Panc1 (cell line): ENCODE measurements around the gene CCDC59. TPM values are rescaled to one million over a fixed set of nuclear protein-coding genes. Genes with fewer than 3 reads are reported as not detected.

Experiments
- ATAC-seq: fragments of 200-7000 bp; cut with Tn5 transposase; 2 replicates; pipeline ENCODE4 v1.9.1; 2020; ENCODE audit warnings: mild to moderate bottlenecking, moderate library complexity
- Bru-seq: library from RNA; stranded (reverse); fragments of 400-500 nt; gene quantifications from one replicate; lab custom pipeline; 2021; lab: Mats Ljungman, UMichigan
- BruChase-seq, 2 experiments: library from RNA; stranded (reverse); fragments of 400-500 nt; gene quantifications; one replicate each; lab custom pipeline; 2021; lab: Mats Ljungman, UMichigan
- BruUV-seq: library from RNA; stranded (reverse); fragments of 400-500 nt; replicated peaks from 2 replicates; lab custom pipeline; 2021; lab: Mats Ljungman, UMichigan
- CTCF ChIA-PET: fragments of 300-600 bp; sonication (Branson Sonifier 250); formaldehyde crosslinking; loops from one replicate; lab custom pipeline; 2022; ENCODE audit warnings: antibody characterized with exemption; lab: Charles Lee
- POLR2A ChIA-PET: fragments of 300-600 bp; sonication (Branson Sonifier 250); formaldehyde crosslinking; loops from one replicate; lab custom pipeline; 2022; ENCODE audit warnings: antibody characterized with exemption; lab: Charles Lee
- DNase-seq: peaks from one replicate; pipeline ENCODE4 v3.0.0-alpha.2; 2010; ENCODE audit warnings: low read depth, low spot score
- H3K27ac ChIP-seq: 2 replicates; pipeline ENCODE4 v1.5.1; 2011; ENCODE audit warnings: mild to moderate bottlenecking, low read length, inconsistent platforms
- H3K27me3 ChIP-seq: fragments of 200-500 bp; sonication (Bioruptor generic); 2 replicates; pipeline ENCODE4 v1.6.0; 2014; ENCODE audit warnings: low read length, inconsistent platforms; ENCODE audit not compliant: control insufficient read depth, insufficient read depth
- H3K36me3 ChIP-seq: fragments of 200-500 bp; sonication (Bioruptor generic); 2 replicates; pipeline ENCODE4 v1.5.1; 2014; ENCODE audit warnings: inconsistent platforms, mild to moderate bottlenecking, low read length, moderate library complexity; ENCODE audit not compliant: control insufficient read depth, insufficient read depth
- H3K4me1 ChIP-seq: 2 replicates; pipeline ENCODE4 v1.5.1; 2011; ENCODE audit warnings: inconsistent platforms, mild to moderate bottlenecking, low read length, moderate library complexity; ENCODE audit not compliant: control insufficient read depth, insufficient read depth
- H3K4me3 ChIP-seq, 2 experiments: 2 replicates each; pipeline ENCODE4 v1.5.1; 2011 to 2012; ENCODE audit warnings: low read depth in 2 of 2, low read length in 2 of 2, mild to moderate bottlenecking in 2 of 2, inconsistent platforms in 1 of 2, moderate library complexity in 1 of 2
- H3K9me3 ChIP-seq: fragments of 200-500 bp; sonication (Bioruptor generic); 2 replicates; pipeline ENCODE4 v1.5.1; 2014; ENCODE audit warnings: low read depth, mild to moderate bottlenecking, inconsistent platforms, low read length, moderate library complexity; ENCODE audit not compliant: control insufficient read depth, insufficient read depth
- POLR2AphosphoS5 ChIP-seq: IDR thresholded peaks from 2 replicates; pipeline ENCODE4 v1.6.1; 2012; ENCODE audit warnings: mild to moderate bottlenecking, low read depth, low read length, moderate library complexity
- SIN3A ChIP-seq: IDR thresholded peaks from 2 replicates; pipeline ENCODE4 v1.6.1; 2012; ENCODE audit warnings: low read depth, mild to moderate bottlenecking, low read length, moderate library complexity, borderline replicate concordance; ENCODE audit not compliant: insufficient read depth
- TCF7L2 ChIP-seq: IDR thresholded peaks from 2 replicates; pipeline ENCODE4 v1.6.1; 2011; ENCODE audit warnings: mild to moderate bottlenecking, low read depth, low read length, inconsistent platforms
- in situ Hi-C: cut with HindIII; loops from 2 replicates; pipeline ENCODE4 v1.10.0; 2016; ENCODE audit warnings: low sequenced_read_pairs, low pct_unique_long_range_greater_than_20kb
- intact Hi-C: fragments of 100-400 bp; cut with micrococcal nuclease; formaldehyde crosslinking; loops from one replicate; pipeline ENCODE4 v1.10.0; 2022; ENCODE audit not compliant: unreplicated experiment
- long read RNA-seq: library from polyadenylated mRNA; unstranded; transcript quantifications from one replicate; pipeline ENCODE4 v2.0.0, GENCODE V29; 2021; ENCODE audit not compliant: unreplicated experiment
- polyA plus RNA-seq: library from polyadenylated mRNA; unstranded; fragments of >200 nt; gene quantifications from one replicate; pipeline ENCODE4 v1.2.1, GENCODE V29; 2012; ENCODE audit warnings: missing spikeins; ENCODE audit not compliant: insufficient read length
- total RNA-seq: library from RNA; stranded (reverse); gene quantifications from one replicate; pipeline ENCODE4 v1.2.1, GENCODE V29; 2021; ENCODE audit not compliant: unreplicated experiment
- TF ChIP-seq, protein P1 (sequence below), 2 experiments: IDR thresholded peaks; 2 replicates each; pipeline ENCODE4 v1.6.1; 2011 to 2012; ENCODE audit warnings: low read depth in 2 of 2, control low read depth in 1 of 2, low read length in 1 of 2, mild to moderate bottlenecking in 1 of 2, moderate library complexity in 1 of 2; ENCODE audit not compliant: insufficient read depth in 1 of 2
- TF ChIP-seq, protein P2 (sequence below): fragments of 450-650 bp; IDR thresholded peaks from 2 replicates; pipeline ENCODE4 v1.5.1; 2017; ENCODE audit warnings: mild to moderate bottlenecking

CCDC59 gene, protein sequence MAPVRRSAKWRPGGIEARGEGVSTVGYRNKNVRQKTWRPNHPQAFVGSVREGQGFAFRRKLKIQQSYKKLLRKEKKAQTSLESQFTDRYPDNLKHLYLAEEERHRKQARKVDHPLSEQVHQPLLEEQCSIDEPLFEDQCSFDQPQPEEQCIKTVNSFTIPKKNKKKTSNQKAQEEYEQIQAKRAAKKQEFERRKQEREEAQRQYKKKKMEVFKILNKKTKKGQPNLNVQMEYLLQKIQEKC
- 39.8 TPM for total RNA-seq
- polyA plus RNA-seq = 38.2 TPM
- percentile 90 among the genes with signal in this experiment for Bru-seq, nascent RNA
- percentile 83 among the genes with signal in this experiment for BruChase-seq, experiment 1, labeled RNA remaining after a 2-hour chase
- percentile 81 among the genes with signal in this experiment for BruChase-seq, experiment 2, labeled RNA remaining after a 6-hour chase
- long read RNA-seq, transcript CCDC59-201 (4 exons, 1,983 nt) = major isoform, 14 of 35 reads
- long read RNA-seq, partial matches to known transcripts = 14 of 35 reads
- long read RNA-seq, other reads (novel, unspliced or antisense) = 4 of 35 reads

GRCh38 chr12:82358200-82359114 lies at the start of gene CCDC59, which contains the start of gene METTL25:
Gene CCDC59, minus strand, starts transcription at chr12:82358387. Its CDS starts 11 bp downstream, at chr12:82358376.
Gene METTL25, plus strand, starts transcription at chr12:82358529. Its CDS starts 37 bp downstream, at chr12:82358566.
- in situ Hi-C loops (no loop called here), intact Hi-C loops (loop anchor here (1.0 kb wide), 1 partner anchor 713 kb away; no protein-coding TSS in a partner anchor)
- TF ChIP-seq POLR2AphosphoS5 = peak; percentile 82
- TF ChIP-seq SIN3A = no peak
- TF ChIP-seq TCF7L2 = peak; percentile 48; the same call in 1 of the 2 replicates
- TF ChIP-seq, protein P1, sequence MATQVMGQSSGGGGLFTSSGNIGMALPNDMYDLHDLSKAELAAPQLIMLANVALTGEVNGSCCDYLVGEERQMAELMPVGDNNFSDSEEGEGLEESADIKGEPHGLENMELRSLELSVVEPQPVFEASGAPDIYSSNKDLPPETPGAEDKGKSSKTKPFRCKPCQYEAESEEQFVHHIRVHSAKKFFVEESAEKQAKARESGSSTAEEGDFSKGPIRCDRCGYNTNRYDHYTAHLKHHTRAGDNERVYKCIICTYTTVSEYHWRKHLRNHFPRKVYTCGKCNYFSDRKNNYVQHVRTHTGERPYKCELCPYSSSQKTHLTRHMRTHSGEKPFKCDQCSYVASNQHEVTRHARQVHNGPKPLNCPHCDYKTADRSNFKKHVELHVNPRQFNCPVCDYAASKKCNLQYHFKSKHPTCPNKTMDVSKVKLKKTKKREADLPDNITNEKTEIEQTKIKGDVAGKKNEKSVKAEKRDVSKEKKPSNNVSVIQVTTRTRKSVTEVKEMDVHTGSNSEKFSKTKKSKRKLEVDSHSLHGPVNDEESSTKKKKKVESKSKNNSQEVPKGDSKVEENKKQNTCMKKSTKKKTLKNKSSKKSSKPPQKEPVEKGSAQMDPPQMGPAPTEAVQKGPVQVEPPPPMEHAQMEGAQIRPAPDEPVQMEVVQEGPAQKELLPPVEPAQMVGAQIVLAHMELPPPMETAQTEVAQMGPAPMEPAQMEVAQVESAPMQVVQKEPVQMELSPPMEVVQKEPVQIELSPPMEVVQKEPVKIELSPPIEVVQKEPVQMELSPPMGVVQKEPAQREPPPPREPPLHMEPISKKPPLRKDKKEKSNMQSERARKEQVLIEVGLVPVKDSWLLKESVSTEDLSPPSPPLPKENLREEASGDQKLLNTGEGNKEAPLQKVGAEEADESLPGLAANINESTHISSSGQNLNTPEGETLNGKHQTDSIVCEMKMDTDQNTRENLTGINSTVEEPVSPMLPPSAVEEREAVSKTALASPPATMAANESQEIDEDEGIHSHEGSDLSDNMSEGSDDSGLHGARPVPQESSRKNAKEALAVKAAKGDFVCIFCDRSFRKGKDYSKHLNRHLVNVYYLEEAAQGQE (IDR thresholded peaks at IDR 0.05; ENCODE audit: insufficient read depth in 1 of 2, low read depth in 2 of 2, low read length in 1 of 2) = peak in 1 of 2 experiments; percentile 45; a peak in 1 of 4 replicates
- TF ChIP-seq, protein P2, sequence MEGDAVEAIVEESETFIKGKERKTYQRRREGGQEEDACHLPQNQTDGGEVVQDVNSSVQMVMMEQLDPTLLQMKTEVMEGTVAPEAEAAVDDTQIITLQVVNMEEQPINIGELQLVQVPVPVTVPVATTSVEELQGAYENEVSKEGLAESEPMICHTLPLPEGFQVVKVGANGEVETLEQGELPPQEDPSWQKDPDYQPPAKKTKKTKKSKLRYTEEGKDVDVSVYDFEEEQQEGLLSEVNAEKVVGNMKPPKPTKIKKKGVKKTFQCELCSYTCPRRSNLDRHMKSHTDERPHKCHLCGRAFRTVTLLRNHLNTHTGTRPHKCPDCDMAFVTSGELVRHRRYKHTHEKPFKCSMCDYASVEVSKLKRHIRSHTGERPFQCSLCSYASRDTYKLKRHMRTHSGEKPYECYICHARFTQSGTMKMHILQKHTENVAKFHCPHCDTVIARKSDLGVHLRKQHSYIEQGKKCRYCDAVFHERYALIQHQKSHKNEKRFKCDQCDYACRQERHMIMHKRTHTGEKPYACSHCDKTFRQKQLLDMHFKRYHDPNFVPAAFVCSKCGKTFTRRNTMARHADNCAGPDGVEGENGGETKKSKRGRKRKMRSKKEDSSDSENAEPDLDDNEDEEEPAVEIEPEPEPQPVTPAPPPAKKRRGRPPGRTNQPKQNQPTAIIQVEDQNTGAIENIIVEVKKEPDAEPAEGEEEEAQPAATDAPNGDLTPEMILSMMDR = peak; percentile 100
- peak; percentile 98 for ATAC-seq
- peaks cover 8% of the 10 kb centered on the region for H3K4me1 ChIP-seq
- CTCF ChIA-PET = interaction anchor here (0.7 kb wide), 1 partner anchor 718 kb away, joined by 8 read pairs; no protein-coding TSS in a partner anchor
- H3K27me3 ChIP-seq = no peaks in the 10 kb centered on the region
- no TSS peak for BruUV-seq
- peak; percentile 82 for DNase-seq
- POLR2A ChIA-PET = no interaction called here
- H3K4me3 ChIP-seq = peak within 1 kb of the TSS; percentile 99 to 100
- peaks cover 36% of the 10 kb centered on the region for H3K36me3 ChIP-seq
- peak within 1 kb of the TSS; percentile 98 for H3K27ac ChIP-seq
- H3K9me3 ChIP-seq = no peaks in the 10 kb centered on the region

DNA sequence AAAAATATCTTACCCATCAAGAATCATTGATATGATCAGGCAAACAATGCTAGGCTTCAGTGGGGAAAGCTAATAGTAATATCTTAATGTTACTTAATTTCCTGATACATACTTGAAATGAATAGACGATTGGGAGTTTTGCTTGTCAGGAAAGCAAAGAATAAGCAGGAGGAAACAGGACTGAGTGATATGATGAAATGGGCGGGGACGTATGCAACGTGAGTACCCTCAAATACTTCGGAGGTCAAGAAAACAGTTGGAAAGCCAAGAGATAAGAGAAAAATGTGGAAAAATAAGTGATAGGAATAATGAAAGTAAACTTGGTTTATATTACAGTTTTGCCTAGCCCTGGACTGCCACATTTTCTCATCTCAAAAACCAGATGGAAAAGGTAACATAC lies 49.3 kb upstream of the CCDC59 start:
- in situ Hi-C loops (no loop called here), intact Hi-C loops (no loop called here)
- Histone ChIP-seq H3K27ac (no peak overlapping the region), H3K9me3 (no peaks in the 10 kb centered on the region), H3K36me3 (no peaks in the 10 kb centered on the region), H3K4me1 (no peaks in the 10 kb centered on the region), H3K4me3 (no peak overlapping the region), H3K27me3 (no peaks in the 10 kb centered on the region)
- ChIA-PET POLR2A (no interaction called here), CTCF (no interaction called here)
- no peak for DNase-seq
- BruUV-seq = no TSS peak
- ATAC-seq = no peak
- TF ChIP-seq, protein P1 (IDR thresholded peaks at IDR 0.05; ENCODE audit: insufficient read depth in 1 of 2, low read depth in 2 of 2, low read length in 1 of 2) = no peak
- TF ChIP-seq, protein P2 = no peak
- TF ChIP-seq TCF7L2 = no peak
- no peak for TF ChIP-seq POLR2AphosphoS5
- no peak for TF ChIP-seq SIN3A
